ENCODE results near the gene DYRK1B.
"Not testable (repeated sequence)": the region's sequence is repeated elsewhere in the genome, so short reads cannot be mapped to it uniquely, and the experiment has no call there.

The DYRK1B gene

DNA sequence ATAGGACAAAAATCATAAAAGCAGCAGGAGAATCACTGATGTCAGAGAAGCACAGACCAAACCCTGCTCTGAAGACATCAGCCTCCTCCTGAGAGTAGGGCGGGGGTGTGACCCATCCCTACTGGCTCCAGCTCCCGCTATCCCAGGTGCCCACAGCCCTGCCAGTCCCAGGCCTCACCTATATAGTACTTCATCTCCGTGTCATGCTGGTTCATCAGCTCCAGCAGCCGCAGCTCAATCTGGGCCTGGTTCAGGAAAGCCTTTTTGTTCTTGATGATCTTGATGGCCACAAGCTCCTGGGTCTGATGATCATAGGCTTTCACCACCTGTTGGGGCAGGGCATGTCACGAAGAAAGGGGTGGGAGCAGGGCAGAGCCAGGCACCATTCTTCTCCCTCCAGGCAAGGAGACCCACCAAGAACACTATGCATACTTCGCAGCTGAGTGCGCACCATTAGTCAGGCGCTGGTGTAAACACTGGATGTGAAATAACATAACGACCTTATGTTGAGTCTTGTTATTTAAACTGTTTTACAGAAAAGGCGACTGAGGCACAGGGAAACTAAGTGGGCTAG, 4.2 kb downstream of the DYRK1B start:
- no peak for DNase-seq

- DNase-seq, result no peak
Observed at GRCh38 chr19:39828654-39829032, 5.3 kb downstream of the DYRK1B start.

DNA sequence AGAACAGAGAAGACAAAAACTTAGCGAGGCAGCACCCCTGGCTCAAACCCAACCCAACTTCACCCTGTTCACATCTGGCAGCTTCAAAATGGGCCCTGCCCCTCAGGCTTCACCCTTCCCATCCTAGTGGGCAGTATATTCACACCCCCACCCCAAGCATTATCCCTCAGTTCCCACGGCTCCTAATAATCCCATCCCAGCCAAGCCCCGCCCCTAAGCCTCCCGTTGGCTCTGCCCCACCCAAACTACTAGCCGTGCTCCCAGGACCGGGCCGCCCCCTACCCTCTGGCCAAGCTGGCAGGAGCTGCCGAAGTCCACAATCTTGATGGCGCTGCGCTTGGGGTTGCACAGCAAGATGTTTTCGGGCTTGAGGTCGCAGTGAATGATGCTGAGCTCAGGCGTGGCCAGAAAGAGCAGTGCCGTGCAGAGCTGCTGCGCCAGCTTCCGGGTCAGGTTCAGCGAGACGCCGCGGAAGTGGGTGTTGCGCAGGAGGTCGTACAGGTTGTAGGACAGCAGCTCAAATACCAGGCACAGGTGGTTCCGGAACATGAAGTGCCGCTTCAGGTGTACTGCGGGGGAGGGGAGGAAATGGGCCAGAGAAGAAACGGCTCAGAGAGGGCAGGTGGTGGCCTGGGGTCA, 5.8 kb downstream of the DYRK1B start:
- no peak for DNase-seq

DNA sequence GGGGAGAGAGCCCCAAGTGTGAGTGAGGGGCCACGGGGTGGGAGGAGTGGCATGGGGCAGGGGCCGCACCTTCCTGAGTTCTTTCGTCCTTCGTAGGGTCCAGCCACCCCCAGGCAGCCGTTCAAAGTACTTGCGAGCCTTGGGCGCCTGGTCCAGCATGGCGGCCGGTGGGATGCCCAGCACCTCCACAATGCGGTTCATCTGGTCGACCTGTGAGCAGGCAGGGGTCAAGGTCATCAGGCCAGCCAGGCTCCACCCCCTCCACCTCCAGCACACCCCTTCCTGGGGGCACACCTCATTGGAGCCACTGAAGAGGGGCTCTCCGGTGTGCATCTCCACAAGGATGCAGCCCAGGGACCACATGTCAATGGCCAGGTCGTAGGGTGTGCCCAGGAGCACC, 6.7 kb downstream of the DYRK1B start:
- no peak for DNase-seq

DNA sequence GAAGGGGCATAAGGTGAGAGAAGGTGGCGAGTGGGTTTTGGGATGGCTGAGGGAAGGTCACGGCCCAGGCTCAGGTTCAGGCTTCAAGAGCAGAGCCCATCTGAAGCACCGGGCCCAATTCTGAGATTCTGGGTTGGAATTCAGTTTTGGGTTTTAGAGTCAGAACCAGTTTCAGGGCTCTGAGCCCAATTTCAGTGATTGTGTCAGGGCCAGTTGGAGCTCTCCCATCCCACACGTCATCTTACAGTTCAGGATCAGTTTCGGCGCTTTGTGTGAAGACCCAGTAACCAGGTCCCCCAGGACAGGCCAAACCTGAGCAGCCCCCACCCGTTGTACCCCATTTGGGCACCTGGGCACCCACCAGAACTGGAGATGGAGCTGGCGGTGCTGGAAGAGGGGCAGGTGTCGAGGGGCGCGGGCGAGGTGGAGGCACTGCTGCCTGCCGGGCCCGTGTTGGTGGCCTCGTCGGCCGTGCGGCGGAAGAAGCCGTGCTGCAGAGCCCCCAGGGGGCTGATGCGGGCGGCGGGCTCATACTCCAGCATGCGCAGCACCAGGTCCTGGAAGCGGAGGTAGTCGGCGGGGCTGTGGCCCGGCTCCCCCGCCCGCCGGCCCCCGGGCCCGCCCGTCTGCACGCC, 7.5 kb downstream of the DYRK1B start:
- no peak for DNase-seq

DNA sequence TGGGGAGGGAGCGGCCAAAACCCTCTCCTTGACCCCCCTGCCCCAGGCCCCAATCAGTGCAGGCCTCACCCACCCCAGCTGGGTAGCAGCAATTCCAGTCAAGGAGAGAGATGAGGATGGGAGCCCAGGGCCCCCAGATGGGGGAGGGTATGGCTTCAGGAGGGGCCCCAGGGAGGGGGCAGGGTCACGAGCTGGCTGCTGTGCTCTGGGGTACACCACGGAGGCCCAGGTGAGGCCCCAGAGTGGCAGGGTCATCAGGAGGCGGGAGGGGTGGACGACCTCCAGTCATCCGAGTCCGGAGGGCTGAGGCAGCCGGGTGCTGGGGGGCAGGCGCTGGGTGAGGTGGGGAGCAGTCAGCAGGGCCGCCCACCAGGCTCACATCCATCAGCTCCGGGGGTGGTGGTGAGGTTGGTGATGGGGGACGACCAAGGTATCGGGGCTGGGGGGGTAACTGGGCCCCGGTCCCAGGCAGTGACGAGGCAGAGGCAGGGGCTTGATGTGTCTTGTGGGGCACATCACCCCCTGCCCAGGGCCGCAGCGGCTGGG, 8.4 kb downstream of the DYRK1B start:
- no peak for DNase-seq

DNA sequence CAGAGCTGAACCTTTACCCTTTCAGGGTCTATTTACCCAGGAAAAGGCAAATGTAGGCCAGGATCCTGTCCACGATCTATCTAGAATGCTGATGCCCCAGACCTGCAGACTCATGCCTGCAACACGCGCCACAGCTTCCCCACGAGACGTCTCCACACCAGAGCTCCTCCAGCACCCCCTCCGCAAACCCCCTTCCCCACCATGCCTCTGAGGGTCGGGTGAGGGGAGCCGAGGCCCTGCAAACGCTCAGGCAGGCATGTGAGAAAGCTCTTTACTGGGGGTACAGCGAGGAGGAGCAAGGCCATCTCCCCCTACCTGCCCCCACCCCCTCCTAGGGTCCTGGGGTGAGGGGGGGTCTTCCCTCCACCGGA, 8.9 kb downstream of the DYRK1B start:
- no peak for DNase-seq

- peak; percentile 97 for DNase-seq
Observed at GRCh38 chr19:39824143-39825092, 9.5 kb downstream of the DYRK1B start.

- DNase-seq, result no peak
Observed at GRCh38 chr19:39823686-39824085, 10.3 kb downstream of the DYRK1B start.

DNA sequence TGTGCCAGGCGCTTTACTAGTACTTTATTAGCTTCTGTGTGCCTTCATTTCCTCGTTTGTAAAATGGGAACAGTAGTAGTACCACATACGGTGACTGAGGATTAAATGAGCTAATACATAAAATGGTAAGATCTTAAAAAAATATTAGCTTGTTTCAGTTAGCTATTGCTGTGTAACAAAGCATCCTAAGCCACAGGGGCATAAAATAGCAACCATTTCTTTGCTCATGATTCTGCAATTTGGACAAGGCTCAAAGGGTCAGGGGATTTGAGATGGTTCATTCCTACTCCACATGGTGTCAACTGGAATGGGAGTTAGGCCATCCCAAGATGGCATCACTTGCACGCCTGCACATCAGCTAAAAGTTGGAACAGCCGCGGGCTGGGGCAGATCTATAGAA, 13.3 kb downstream of the DYRK1B start:
- DNase-seq, result no peak

DNA sequence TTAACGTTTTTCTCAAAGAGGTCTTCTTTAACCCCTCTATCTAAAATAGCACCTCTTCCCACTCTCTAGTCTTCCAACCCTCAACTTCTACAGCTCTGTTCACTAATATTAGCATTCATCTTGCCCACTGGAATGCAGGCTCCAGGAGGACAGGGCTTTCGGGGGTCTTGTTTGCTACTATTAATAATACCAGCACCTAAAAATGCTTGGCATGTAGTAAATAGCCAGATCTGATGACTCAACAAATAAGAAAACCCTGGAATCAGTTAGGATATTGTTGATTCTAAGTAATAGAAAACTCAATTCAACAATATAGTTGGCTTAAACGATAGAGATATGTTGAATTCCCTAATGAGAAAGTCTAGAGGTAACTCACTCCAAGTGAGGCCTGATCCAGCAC, 14.2 kb downstream of the DYRK1B start:
- DNase-seq, result no peak

- no peak for DNase-seq
Observed at GRCh38 chr19:39818626-39819097, 15.3 kb downstream of the DYRK1B start.

DNA sequence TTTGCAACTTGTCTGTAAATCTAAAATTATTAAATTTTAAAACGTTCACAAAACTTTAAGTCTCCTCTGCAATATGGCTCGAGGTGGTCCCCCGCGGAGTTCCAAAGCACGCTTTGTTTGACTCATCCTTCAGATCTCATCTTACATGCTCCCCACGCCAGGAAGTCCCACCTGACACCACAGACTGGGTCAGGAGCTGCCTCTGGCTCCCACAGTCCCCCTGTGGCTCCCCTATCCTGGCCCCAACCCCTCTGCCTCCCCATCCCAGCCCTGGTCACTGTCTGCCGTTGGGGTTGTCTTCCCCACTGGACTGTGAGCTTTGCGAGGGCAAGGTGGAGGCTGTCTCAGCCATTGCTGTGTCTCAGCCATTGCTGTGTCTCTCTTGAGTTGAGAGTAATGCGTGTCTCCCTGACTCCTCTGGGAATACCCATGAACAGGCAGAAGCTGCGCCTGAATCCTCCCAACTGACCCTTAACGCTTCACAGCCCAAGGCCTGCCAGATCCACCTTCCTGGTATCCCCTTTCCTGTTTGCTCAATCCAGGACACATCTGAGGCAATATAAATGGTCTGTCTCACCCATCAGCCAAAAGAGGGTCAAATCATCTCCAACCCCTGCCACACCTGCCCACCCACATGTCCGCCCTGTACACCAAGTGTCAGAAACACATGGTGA, 15.9 kb downstream of the DYRK1B start:
- no peak for DNase-seq

DNA sequence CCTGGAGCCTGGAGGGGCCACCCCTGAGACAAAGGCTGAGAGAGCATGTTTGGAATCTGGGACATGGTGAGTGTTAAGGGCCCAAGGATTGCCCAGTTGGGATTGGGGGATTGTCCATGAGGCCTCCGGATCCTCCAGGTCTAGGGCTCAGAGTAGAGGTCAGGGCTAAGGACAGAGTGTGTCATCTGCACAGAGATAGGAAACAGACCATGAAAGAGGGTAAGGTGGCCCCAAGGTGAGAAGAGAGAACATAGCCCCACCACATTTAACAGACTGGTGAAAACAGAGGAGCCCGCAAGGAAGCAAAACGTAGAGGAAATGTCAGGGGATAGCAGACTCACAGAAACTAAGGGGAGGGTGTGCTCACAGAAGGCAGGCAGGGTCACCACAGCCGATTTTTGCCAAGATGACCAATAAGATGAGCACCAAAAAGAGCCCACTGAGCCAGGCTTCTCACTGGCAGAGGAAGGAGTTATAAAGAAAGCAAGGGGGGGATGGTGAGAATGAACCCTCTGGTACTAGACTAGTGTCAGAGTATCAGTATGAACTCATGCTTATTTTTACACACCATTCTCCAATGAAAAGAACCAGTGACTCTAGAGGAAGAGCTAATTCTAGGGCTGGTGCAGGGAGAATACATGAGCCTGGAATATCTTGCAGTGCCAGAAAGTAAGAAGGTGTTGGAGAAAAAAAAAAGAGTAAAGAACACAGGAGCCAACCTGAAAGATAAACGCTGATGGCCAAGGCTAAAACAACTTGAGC, 17.5 kb downstream of the DYRK1B start:
- DNase-seq, result no peak

- DNase-seq, result no peak
Observed at GRCh38 chr19:39814595-39814994, 19.4 kb downstream of the DYRK1B start.

DNA sequence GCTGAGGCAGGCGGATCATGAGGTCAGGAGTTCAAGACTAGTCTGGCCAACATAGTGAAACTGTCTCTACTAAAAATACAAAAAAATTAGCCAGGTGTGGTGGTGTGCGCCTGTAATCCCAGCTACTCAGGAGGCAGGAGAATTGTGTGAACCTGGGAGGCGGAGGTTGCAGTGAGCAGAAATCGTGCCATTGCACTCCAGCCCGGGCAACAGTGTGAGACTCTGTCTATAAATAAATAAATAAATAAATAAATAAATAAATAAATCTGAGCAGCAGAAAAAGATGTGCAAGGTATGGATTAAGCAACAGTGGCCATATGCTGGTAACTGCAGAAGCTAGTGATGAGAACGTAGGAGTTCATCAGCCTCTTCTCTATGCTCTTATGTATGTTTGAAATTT, 19.9 kb downstream of the DYRK1B start:
- DNase-seq, result not testable (repeated sequence)

GRCh38 chr19:39813264-39813993, 20.5 kb downstream of the DYRK1B start:
- no peak for DNase-seq

DNA sequence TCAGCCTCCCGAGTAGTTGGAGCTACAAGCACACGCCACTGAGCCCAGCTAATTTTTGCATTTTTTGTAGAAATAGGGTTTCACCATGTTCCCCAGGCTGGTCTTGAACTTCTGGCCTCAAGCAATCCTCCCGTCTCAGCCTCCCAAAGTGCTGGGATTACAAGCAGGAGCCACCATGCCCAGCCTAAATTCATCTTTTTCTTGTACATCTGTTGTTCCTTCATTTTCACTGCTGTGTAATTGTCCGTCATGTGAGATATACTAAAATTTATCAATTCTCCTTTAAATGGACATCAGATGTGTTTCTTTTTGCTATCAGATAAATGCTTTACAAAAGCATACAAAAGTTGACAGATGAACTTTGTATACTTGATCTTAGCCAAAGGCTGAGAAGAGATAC, 22.9 kb downstream of the DYRK1B start:
- no peak for DNase-seq

GRCh38 chr19:39810424-39810823, 23.5 kb downstream of the DYRK1B start:
- no peak for DNase-seq

GRCh38 chr19:39809368-39809767, 24.6 kb downstream of the DYRK1B start:
- DNase-seq, result no peak

- DNase-seq, result not testable (repeated sequence)
Observed at GRCh38 chr19:39808688-39809087, 25.3 kb downstream of the DYRK1B start.

All from NCI-H526 treated with DMSO at 0.1 percent for 48 hours (cell line).